ENCODE data around the gene NELL2.

Gene NELL2

GRCh38 chr12:44847888-44848702, 28.0 kb downstream of the NELL2 start:
- no peaks in the 10 kb centered on the region for H3K79me1 ChIP-seq (ENCODE audit: low read length)
- no peak overlapping the region for H2BK12ac ChIP-seq (ENCODE audit: low read length)
- H3K79me2 ChIP-seq (ENCODE audit: control insufficient read depth, insufficient read depth, low read length, poor library complexity): no peaks in the 10 kb centered on the region
- no peak overlapping the region for H3K18ac ChIP-seq (ENCODE audit: low read length)
- no peak overlapping the region for H4K91ac ChIP-seq (ENCODE audit: low read depth, low read length)
- H3K9ac ChIP-seq (ENCODE audit: low read length): no peak overlapping the region
- no peak overlapping the region for H3K27ac ChIP-seq (ENCODE audit: low read depth, low read length)
- no peak overlapping the region for H3K23ac ChIP-seq (ENCODE audit: low read length)
- no peak overlapping the region for H2BK5ac ChIP-seq (ENCODE audit: low read depth, low read length, poor library complexity)
- no peak overlapping the region for H2AFZ ChIP-seq (ENCODE audit: insufficient read depth, low read length, poor library complexity)
- no peak overlapping the region for H3K4me3 ChIP-seq (ENCODE audit: low read depth, low read length)
- no peak for DNase-seq
- H4K12ac ChIP-seq (ENCODE audit: low read depth, low read length): no peak overlapping the region
- H3K4ac ChIP-seq (ENCODE audit: low read depth, low read length): no peak overlapping the region
- H3K36me3 ChIP-seq (ENCODE audit: control insufficient read depth in 1 of 2, insufficient read depth in 2 of 2, low read length in 2 of 2): no peaks in the 10 kb centered on the region
- no peak overlapping the region for H2BK120ac ChIP-seq (ENCODE audit: insufficient read depth, low read length, poor library complexity)
- no peaks in the 10 kb centered on the region for H3K27me3 ChIP-seq (ENCODE audit: insufficient read depth, low read length)
- WGBS (ENCODE audit: extremely low coverage, insufficient coverage, insufficient read length): no CpG with 5 or more reads among the region's 6 CpGs
- H3K14ac ChIP-seq (ENCODE audit: low read length): no peak overlapping the region
- H3K4me1 ChIP-seq (ENCODE audit: control insufficient read depth in 1 of 2, insufficient read depth in 2 of 2, low read length in 2 of 2): no peaks in the 10 kb centered on the region
- no peaks in the 10 kb centered on the region for H3K9me3 ChIP-seq (ENCODE audit: insufficient read depth, low read depth, low read length)
- H3K4me2 ChIP-seq (ENCODE audit: low read length): no peak overlapping the region
- no peak overlapping the region for H2AK5ac ChIP-seq (ENCODE audit: low read length)
- H4K8ac ChIP-seq (ENCODE audit: low read depth, low read length): no peak overlapping the region

GRCh38 chr12:44847403-44847802, 28.7 kb downstream of the NELL2 start:
- Histone ChIP-seq H2BK120ac (ENCODE audit: insufficient read depth, low read length, poor library complexity) (no peak overlapping the region), H3K4me2 (ENCODE audit: low read length) (no peak overlapping the region), H4K91ac (ENCODE audit: low read depth, low read length) (no peak overlapping the region), H3K27me3 (ENCODE audit: insufficient read depth, low read length) (no peaks in the 10 kb centered on the region), H3K27ac (ENCODE audit: low read depth, low read length) (no peak overlapping the region), H2BK12ac (ENCODE audit: low read length) (no peak overlapping the region), H3K9me3 (ENCODE audit: insufficient read depth, low read depth, low read length) (no peaks in the 10 kb centered on the region), H3K14ac (ENCODE audit: low read length) (no peak overlapping the region), H3K18ac (ENCODE audit: low read length) (no peak overlapping the region), H3K79me1 (ENCODE audit: low read length) (no peaks in the 10 kb centered on the region), H3K79me2 (ENCODE audit: control insufficient read depth, insufficient read depth, low read length, poor library complexity) (no peaks in the 10 kb centered on the region), H3K4ac (ENCODE audit: low read depth, low read length) (no peak overlapping the region), H2BK5ac (ENCODE audit: low read depth, low read length, poor library complexity) (no peak overlapping the region), H4K8ac (ENCODE audit: low read depth, low read length) (no peak overlapping the region), H3K4me3 (ENCODE audit: low read depth, low read length) (no peak overlapping the region), H3K36me3 (ENCODE audit: control insufficient read depth in 1 of 2, insufficient read depth in 2 of 2, low read length in 2 of 2) (no peaks in the 10 kb centered on the region), H2AFZ (ENCODE audit: insufficient read depth, low read length, poor library complexity) (no peak overlapping the region), H3K4me1 (ENCODE audit: control insufficient read depth in 1 of 2, insufficient read depth in 2 of 2, low read length in 2 of 2) (no peaks in the 10 kb centered on the region), H4K12ac (ENCODE audit: low read depth, low read length) (no peak overlapping the region), H2AK5ac (ENCODE audit: low read length) (no peak overlapping the region), H3K9ac (ENCODE audit: low read length) (no peak overlapping the region), H3K23ac (ENCODE audit: low read length) (no peak overlapping the region)
- no CpG with 5 or more reads among the region's 1 CpG for WGBS (ENCODE audit: extremely low coverage, insufficient coverage, insufficient read length)
- no peak for DNase-seq

GRCh38 chr12:44846826-44847225, 29.3 kb downstream of the NELL2 start:
- Histone ChIP-seq H3K79me1 (ENCODE audit: low read length) (no peaks in the 10 kb centered on the region), H4K12ac (ENCODE audit: low read depth, low read length) (no peak overlapping the region), H3K27me3 (ENCODE audit: insufficient read depth, low read length) (no peaks in the 10 kb centered on the region), H3K79me2 (ENCODE audit: control insufficient read depth, insufficient read depth, low read length, poor library complexity) (no peaks in the 10 kb centered on the region), H2AFZ (ENCODE audit: insufficient read depth, low read length, poor library complexity) (no peak overlapping the region), H3K4ac (ENCODE audit: low read depth, low read length) (no peak overlapping the region), H3K4me1 (ENCODE audit: control insufficient read depth in 1 of 2, insufficient read depth in 2 of 2, low read length in 2 of 2) (no peaks in the 10 kb centered on the region), H3K4me2 (ENCODE audit: low read length) (no peak overlapping the region), H3K23ac (ENCODE audit: low read length) (no peak overlapping the region), H3K18ac (ENCODE audit: low read length) (no peak overlapping the region), H2AK5ac (ENCODE audit: low read length) (no peak overlapping the region), H4K91ac (ENCODE audit: low read depth, low read length) (no peak overlapping the region), H3K14ac (ENCODE audit: low read length) (no peak overlapping the region), H2BK120ac (ENCODE audit: insufficient read depth, low read length, poor library complexity) (no peak overlapping the region), H2BK5ac (ENCODE audit: low read depth, low read length, poor library complexity) (no peak overlapping the region), H3K4me3 (ENCODE audit: low read depth, low read length) (no peak overlapping the region), H3K27ac (ENCODE audit: low read depth, low read length) (no peak overlapping the region), H3K9me3 (ENCODE audit: insufficient read depth, low read depth, low read length) (no peaks in the 10 kb centered on the region), H3K36me3 (ENCODE audit: control insufficient read depth in 1 of 2, insufficient read depth in 2 of 2, low read length in 2 of 2) (no peaks in the 10 kb centered on the region), H3K9ac (ENCODE audit: low read length) (no peak overlapping the region), H2BK12ac (ENCODE audit: low read length) (no peak overlapping the region), H4K8ac (ENCODE audit: low read depth, low read length) (no peak overlapping the region)
- DNase-seq: no peak
- WGBS (ENCODE audit: extremely low coverage, insufficient coverage, insufficient read length): no CpG with 5 or more reads among the region's 1 CpG

GRCh38 chr12:44842669-44843068, 33.4 kb downstream of the NELL2 start:
- Histone ChIP-seq H2AK5ac (ENCODE audit: low read length) (no peak overlapping the region), H2BK12ac (ENCODE audit: low read length) (no peak overlapping the region), H3K4me3 (ENCODE audit: low read depth, low read length) (no peak overlapping the region), H3K9ac (ENCODE audit: low read length) (no peak overlapping the region), H3K9me3 (ENCODE audit: insufficient read depth, low read depth, low read length) (no peaks in the 10 kb centered on the region), H4K8ac (ENCODE audit: low read depth, low read length) (no peak overlapping the region), H4K12ac (ENCODE audit: low read depth, low read length) (no peak overlapping the region), H2BK120ac (ENCODE audit: insufficient read depth, low read length, poor library complexity) (no peak overlapping the region), H2AFZ (ENCODE audit: insufficient read depth, low read length, poor library complexity) (no peak overlapping the region), H3K23ac (ENCODE audit: low read length) (no peak overlapping the region), H3K79me1 (ENCODE audit: low read length) (no peaks in the 10 kb centered on the region), H3K79me2 (ENCODE audit: control insufficient read depth, insufficient read depth, low read length, poor library complexity) (no peaks in the 10 kb centered on the region), H3K27ac (ENCODE audit: low read depth, low read length) (no peak overlapping the region), H3K4me2 (ENCODE audit: low read length) (no peak overlapping the region), H3K4me1 (ENCODE audit: control insufficient read depth in 1 of 2, insufficient read depth in 2 of 2, low read length in 2 of 2) (no peaks in the 10 kb centered on the region), H3K18ac (ENCODE audit: low read length) (no peak overlapping the region), H3K4ac (ENCODE audit: low read depth, low read length) (no peak overlapping the region), H4K91ac (ENCODE audit: low read depth, low read length) (no peak overlapping the region), H3K14ac (ENCODE audit: low read length) (no peak overlapping the region), H3K27me3 (ENCODE audit: insufficient read depth, low read length) (no peaks in the 10 kb centered on the region), H3K36me3 (ENCODE audit: control insufficient read depth in 1 of 2, insufficient read depth in 2 of 2, low read length in 2 of 2) (no peaks in the 10 kb centered on the region), H2BK5ac (ENCODE audit: low read depth, low read length, poor library complexity) (no peak overlapping the region)
- no peak for DNase-seq
- WGBS (ENCODE audit: extremely low coverage, insufficient coverage, insufficient read length): no CpG with 5 or more reads among the region's 4 CpGs

Measured in trophoblast cell (in vitro differentiated cells and primary cell).